Umbilical cord (tissue), 2 donors: Measurements from ENCODE around the gene SFMBT2. TPM values are rescaled to one million over a fixed set of nuclear protein-coding genes. Genes with fewer than 3 reads are reported as not detected.

ENCODE experiments used
- DNase-seq: peaks from one replicate; pipeline ENCODE4 v3.0.0-alpha.2; 2015; ENCODE audit warnings: low spot score
- total RNA-seq: library from RNA; depleted of rRNA; stranded (reverse); fragments of >200 nt; gene quantifications from one replicate; pipeline ENCODE4 v1.2.3, GENCODE V29; 2014; ENCODE audit warnings: low replicate concordance; ENCODE audit not compliant: insufficient read depth

Gene SFMBT2
- total RNA-seq, 1 donor from 2014 or later: 11.6 TPM

- DNase-seq: no peak
Measured at GRCh38 chr10:7150349-7150748, 260.5 kb downstream of the SFMBT2 start.

- no peak for DNase-seq
Measured at GRCh38 chr10:7146189-7146588, 264.6 kb downstream of the SFMBT2 start.

GRCh38 chr10:7136016-7136415 lies 274.8 kb downstream of the SFMBT2 start:
- DNase-seq: peak; percentile 17

- no peak for DNase-seq
Measured at GRCh38 chr10:7135188-7135587, 275.6 kb downstream of the SFMBT2 start.

GRCh38 chr10:7134448-7134847 lies 276.4 kb downstream of the SFMBT2 start:
- no peak for DNase-seq

- DNase-seq: no peak
Measured at GRCh38 chr10:7133958-7134357, 276.9 kb downstream of the SFMBT2 start.

GRCh38 chr10:7133278-7133677 lies 277.6 kb downstream of the SFMBT2 start:
- DNase-seq: no peak

- DNase-seq: no peak
Measured at GRCh38 chr10:7130191-7130911, 280.5 kb downstream of the SFMBT2 start.

GRCh38 chr10:7123774-7124173 lies 287.1 kb downstream of the SFMBT2 start:
- no peak for DNase-seq

- DNase-seq: no peak
Measured at GRCh38 chr10:7122561-7122960, 288.3 kb downstream of the SFMBT2 start.

- DNase-seq: peak; percentile 34
Measured at GRCh38 chr10:7121154-7121797, 289.6 kb downstream of the SFMBT2 start.

- DNase-seq: no peak
Measured at GRCh38 chr10:7119325-7120015, 291.4 kb downstream of the SFMBT2 start.

GRCh38 chr10:7117806-7118674 lies 292.8 kb downstream of the SFMBT2 start:
- DNase-seq: no peak

GRCh38 chr10:7117177-7117799 lies 293.5 kb downstream of the SFMBT2 start:
- DNase-seq: no peak

- DNase-seq: no peak
Measured at GRCh38 chr10:7111561-7111960, 299.3 kb downstream of the SFMBT2 start.

- no peak for DNase-seq
Measured at GRCh38 chr10:7111089-7111488, 299.7 kb downstream of the SFMBT2 start.
